HG02798 (cell line): ENCODE data around the gene MAST1.

ENCODE experiments used
- ATAC-seq: cut with Tn5 transposase; IDR thresholded peaks from one replicate; pipeline ENCODE4 v1.9.1; 2021; ENCODE audit warnings: mild to moderate bottlenecking; ENCODE audit not compliant: unreplicated experiment, poor library complexity

MAST1 gene

GRCh38 chr19:12867120-12868099 lies 29.1 kb downstream of the MAST1 start:
- ATAC-seq, result peak; percentile 58

GRCh38 chr19:12868540-12869112 lies 30.3 kb downstream of the MAST1 start:
- ATAC-seq, result no peak

- no peak for ATAC-seq
Measured at GRCh38 chr19:12871681-12872080, 33.4 kb downstream of the MAST1 start.

- ATAC-seq, result no peak
Measured at GRCh38 chr19:12872255-12872654, 33.9 kb downstream of the MAST1 start.

- no peak for ATAC-seq
Measured at GRCh38 chr19:12872941-12873890, 34.9 kb downstream of the MAST1 start.

GRCh38 chr19:12873891-12874745 lies 35.8 kb downstream of the MAST1 start:
- no peak for ATAC-seq

- no peak for ATAC-seq
Measured at GRCh38 chr19:12875086-12875485, 36.8 kb downstream of the MAST1 start.

- peak; percentile 12 for ATAC-seq
Measured at GRCh38 chr19:12880551-12881171, 42.3 kb downstream of the MAST1 start.

- peak; percentile 89 for ATAC-seq
Measured at GRCh38 chr19:12881172-12881808, 43.0 kb downstream of the MAST1 start, which contains the start of gene DNASE2. Gene DNASE2, minus strand, starts transcription at chr19:12881449. Its CDS starts 74 bp downstream, at chr19:12881375.

GRCh38 chr19:12882589-12882988 lies 44.3 kb downstream of the MAST1 start:
- ATAC-seq, result no peak

- ATAC-seq, result no peak
Measured at GRCh38 chr19:12884202-12884601, 45.9 kb downstream of the MAST1 start.

- ATAC-seq, result no peak
Measured at GRCh38 chr19:12884627-12884925, 46.3 kb downstream of the MAST1 start.

- ATAC-seq, result peak; percentile 39
Measured at GRCh38 chr19:12884926-12885748, 46.8 kb downstream of the MAST1 start.

GRCh38 chr19:12885749-12886650 lies 47.7 kb downstream of the MAST1 start:
- no peak for ATAC-seq

- no peak for ATAC-seq
Measured at GRCh38 chr19:12886651-12886968, 48.3 kb downstream of the MAST1 start.

- no peak for ATAC-seq
Measured at GRCh38 chr19:12886969-12887747, 48.8 kb downstream of the MAST1 start, which contains the start of gene KLF1. Gene KLF1, minus strand, starts transcription at chr19:12887201. Its CDS starts 61 bp downstream, at chr19:12887140.
